Osteoblast (primary cell): ENCODE measurements around the gene LACRT. TPM values are rescaled to one million over a fixed set of nuclear protein-coding genes. Genes with fewer than 3 reads are reported as not detected.

Source experiments
- DNase-seq: peaks from one replicate; pipeline ENCODE4 v3.0.0; 2011; ENCODE audit warnings: low spot score, mixed read lengths; ENCODE audit not compliant: insufficient read length; ENCODE audit errors: missing footprints
- H2AFZ ChIP-seq: 2 replicates; pipeline ENCODE4 v1.6.0; 2011; ENCODE audit warnings: mild to moderate bottlenecking, low read length
- H3K27ac ChIP-seq: 2 replicates; pipeline ENCODE4 v1.5.1; 2011; ENCODE audit warnings: mild to moderate bottlenecking, low read depth, low read length, moderate library complexity
- H3K27me3 ChIP-seq: 2 replicates; pipeline ENCODE4 v1.6.0; 2012; ENCODE audit warnings: mild to moderate bottlenecking, control low read depth, inconsistent platforms, low read length, moderate library complexity; ENCODE audit not compliant: insufficient read depth
- H3K36me3 ChIP-seq: 2 replicates; pipeline ENCODE4 v1.5.1; 2011; ENCODE audit warnings: mild to moderate bottlenecking, low read length, control low read depth, moderate library complexity; ENCODE audit not compliant: insufficient read depth
- H3K4me1 ChIP-seq: 2 replicates; pipeline ENCODE4 v1.5.1; 2011; ENCODE audit warnings: mild to moderate bottlenecking, low read length, control low read depth, moderate library complexity; ENCODE audit not compliant: insufficient read depth
- H3K4me2 ChIP-seq: 2 replicates; pipeline ENCODE4 v1.6.0; 2011; ENCODE audit warnings: mild to moderate bottlenecking, low read length; ENCODE audit not compliant: insufficient read depth
- H3K4me3 ChIP-seq: fragments of 200-600 bp; sonication (generic); 3 replicates; pipeline ENCODE4 v1.5.1; 2012; ENCODE audit warnings: mild to moderate bottlenecking, low read length, inconsistent platforms; ENCODE audit not compliant: insufficient read depth
- H3K79me2 ChIP-seq: 2 replicates; pipeline ENCODE4 v1.6.0; 2012; ENCODE audit warnings: mild to moderate bottlenecking, low read length, control low read depth, inconsistent platforms; ENCODE audit not compliant: insufficient read depth
- H3K9me3 ChIP-seq: 2 replicates; pipeline ENCODE4 v1.5.1; 2011; ENCODE audit warnings: low read depth, low read length, control low read depth
- H4K20me1 ChIP-seq: 2 replicates; pipeline ENCODE4 v1.6.0; 2012; ENCODE audit warnings: mild to moderate bottlenecking, low read length, control low read depth; ENCODE audit not compliant: insufficient read depth
- total RNA-seq: library from RNA; depleted of rRNA; stranded (reverse); fragments of >200 nt; gene quantifications from 2 replicates; pipeline ENCODE4 v1.2.3, GENCODE V29; 2012
- TF ChIP-seq, protein P1 (sequence below): IDR thresholded peaks from 2 replicates; pipeline ENCODE4 v1.5.1; 2011; ENCODE audit warnings: mild to moderate bottlenecking, low read depth, low read length, moderate library complexity; ENCODE audit errors: extremely low read depth

The LACRT gene
- total RNA-seq, 1 donor = not detected

DNA sequence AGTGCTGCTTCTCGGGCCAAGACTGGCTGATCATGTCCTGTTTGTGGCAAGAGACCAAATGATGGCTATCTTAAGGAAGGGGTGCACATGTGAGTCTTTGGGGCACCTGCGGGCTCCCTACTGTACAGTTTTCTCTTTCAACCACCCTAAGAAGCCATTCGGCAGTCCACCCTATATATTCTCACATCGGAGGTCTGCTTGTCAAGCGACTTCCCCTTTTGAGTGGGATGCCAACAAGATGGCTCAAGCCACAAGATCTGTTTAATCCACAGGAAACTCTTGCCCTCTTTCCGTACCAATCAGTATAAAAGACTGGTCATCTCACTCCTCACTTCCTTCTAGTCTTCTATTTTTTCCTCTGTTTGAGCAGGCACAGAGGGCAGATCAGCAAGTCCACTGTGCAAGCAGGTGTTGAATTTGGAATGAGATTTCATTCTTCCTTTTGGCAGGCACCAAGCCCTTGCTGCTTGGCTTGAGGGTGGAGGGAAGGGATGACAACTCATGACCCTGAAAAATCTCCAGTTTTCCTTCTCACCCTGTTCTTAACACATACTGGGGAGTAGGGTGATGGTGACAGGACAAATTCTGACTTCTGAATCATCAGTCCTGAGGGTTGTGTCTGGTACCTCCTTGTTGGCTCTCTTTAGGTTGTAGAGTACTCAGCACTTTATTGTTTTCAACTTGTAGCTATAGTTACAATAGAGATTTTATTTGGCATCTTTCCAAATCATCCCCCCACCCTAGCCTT, 17.6 kb downstream of the LACRT start:
- Histone ChIP-seq H3K4me1 (no peaks in the 10 kb centered on the region), H3K9me3 (no peaks in the 10 kb centered on the region), H2AFZ (no peak overlapping the region), H3K4me2 (no peak overlapping the region), H3K27me3 (peaks cover 4% of the 10 kb centered on the region), H3K36me3 (no peaks in the 10 kb centered on the region), H3K4me3 (no peak overlapping the region), H4K20me1 (no peaks in the 10 kb centered on the region), H3K27ac (no peak overlapping the region), H3K79me2 (no peaks in the 10 kb centered on the region)
- no peak for DNase-seq
- TF ChIP-seq, protein P1, sequence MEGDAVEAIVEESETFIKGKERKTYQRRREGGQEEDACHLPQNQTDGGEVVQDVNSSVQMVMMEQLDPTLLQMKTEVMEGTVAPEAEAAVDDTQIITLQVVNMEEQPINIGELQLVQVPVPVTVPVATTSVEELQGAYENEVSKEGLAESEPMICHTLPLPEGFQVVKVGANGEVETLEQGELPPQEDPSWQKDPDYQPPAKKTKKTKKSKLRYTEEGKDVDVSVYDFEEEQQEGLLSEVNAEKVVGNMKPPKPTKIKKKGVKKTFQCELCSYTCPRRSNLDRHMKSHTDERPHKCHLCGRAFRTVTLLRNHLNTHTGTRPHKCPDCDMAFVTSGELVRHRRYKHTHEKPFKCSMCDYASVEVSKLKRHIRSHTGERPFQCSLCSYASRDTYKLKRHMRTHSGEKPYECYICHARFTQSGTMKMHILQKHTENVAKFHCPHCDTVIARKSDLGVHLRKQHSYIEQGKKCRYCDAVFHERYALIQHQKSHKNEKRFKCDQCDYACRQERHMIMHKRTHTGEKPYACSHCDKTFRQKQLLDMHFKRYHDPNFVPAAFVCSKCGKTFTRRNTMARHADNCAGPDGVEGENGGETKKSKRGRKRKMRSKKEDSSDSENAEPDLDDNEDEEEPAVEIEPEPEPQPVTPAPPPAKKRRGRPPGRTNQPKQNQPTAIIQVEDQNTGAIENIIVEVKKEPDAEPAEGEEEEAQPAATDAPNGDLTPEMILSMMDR = no peak

- no peak overlapping the region for H3K4me2 ChIP-seq
- H3K9me3 ChIP-seq = no peaks in the 10 kb centered on the region
- H3K4me1 ChIP-seq = no peaks in the 10 kb centered on the region
- TF ChIP-seq, protein P1 = no peak
- peaks cover 14% of the 10 kb centered on the region for H3K27me3 ChIP-seq
- no peaks in the 10 kb centered on the region for H3K79me2 ChIP-seq
- H3K27ac ChIP-seq = no peak overlapping the region
- H3K36me3 ChIP-seq = no peaks in the 10 kb centered on the region
- H2AFZ ChIP-seq = no peak overlapping the region
- H3K4me3 ChIP-seq = no peak overlapping the region
- no peak for DNase-seq
- H4K20me1 ChIP-seq = no peaks in the 10 kb centered on the region
Observed at GRCh38 chr12:54612225-54612750, 22.4 kb downstream of the LACRT start.

DNA sequence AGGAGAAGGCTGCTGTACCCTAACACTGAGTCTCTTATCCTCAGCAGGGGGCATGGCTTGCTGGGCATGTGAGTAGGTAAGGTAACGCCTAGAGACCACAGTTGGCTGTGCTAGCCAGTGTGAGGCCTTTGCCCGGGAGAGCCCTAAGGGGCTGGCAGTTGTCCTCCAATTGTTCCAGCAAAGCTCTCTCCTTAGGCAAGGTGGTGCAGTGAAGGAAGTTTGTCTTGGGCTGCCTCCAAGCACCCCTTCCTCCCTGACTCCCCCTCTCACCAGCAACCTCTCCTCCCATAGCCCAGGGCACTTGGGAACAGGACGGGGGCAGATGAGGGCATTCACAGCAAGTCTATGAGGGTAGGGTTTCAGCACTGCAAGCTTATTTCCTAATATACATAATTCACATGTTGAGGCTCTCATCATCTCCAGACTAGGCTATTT, 23.0 kb downstream of the LACRT start:
- no peak overlapping the region for H3K4me3 ChIP-seq
- H2AFZ ChIP-seq = no peak overlapping the region
- H3K27ac ChIP-seq = no peak overlapping the region
- no peaks in the 10 kb centered on the region for H3K9me3 ChIP-seq
- no peaks in the 10 kb centered on the region for H3K4me1 ChIP-seq
- no peak for DNase-seq
- H3K27me3 ChIP-seq = peaks cover 18% of the 10 kb centered on the region
- H3K4me2 ChIP-seq = no peak overlapping the region
- H3K36me3 ChIP-seq = no peaks in the 10 kb centered on the region
- H3K79me2 ChIP-seq = no peaks in the 10 kb centered on the region
- H4K20me1 ChIP-seq = no peaks in the 10 kb centered on the region
- TF ChIP-seq, protein P1 = no peak

GRCh38 chr12:54608769-54609168, 25.9 kb downstream of the LACRT start:
- Histone ChIP-seq H3K9me3 (no peaks in the 10 kb centered on the region), H3K4me1 (no peaks in the 10 kb centered on the region), H4K20me1 (no peaks in the 10 kb centered on the region), H3K36me3 (no peaks in the 10 kb centered on the region), H3K27ac (no peak overlapping the region), H3K4me3 (no peak overlapping the region), H3K27me3 (peaks cover 16% of the 10 kb centered on the region), H3K4me2 (no peak overlapping the region), H3K79me2 (no peaks in the 10 kb centered on the region), H2AFZ (no peak overlapping the region)
- no peak for DNase-seq
- TF ChIP-seq, protein P1 = no peak
